ENCODE results near the gene GRAMD4.

Gene GRAMD4

GRCh38 chr22:46696229-46696518 lies 76.0 kb downstream of the GRAMD4 start:
- DNase-seq, result no peak

- no peak for DNase-seq
Measured at GRCh38 chr22:46696614-46697013, 76.4 kb downstream of the GRAMD4 start.

- DNase-seq, result no peak
Measured at GRCh38 chr22:46697811-46698515, 77.8 kb downstream of the GRAMD4 start.

GRCh38 chr22:46699091-46699490 lies 78.9 kb downstream of the GRAMD4 start:
- DNase-seq, result no peak

- DNase-seq, result no peak
Measured at GRCh38 chr22:46701262-46701661, 81.1 kb downstream of the GRAMD4 start.

- no peak for DNase-seq
Measured at GRCh38 chr22:46703171-46703995, 83.2 kb downstream of the GRAMD4 start.

GRCh38 chr22:46703996-46704370 lies 83.8 kb downstream of the GRAMD4 start:
- no peak for DNase-seq

GRCh38 chr22:46706060-46706459 lies 85.9 kb downstream of the GRAMD4 start:
- no peak for DNase-seq

- DNase-seq, result no peak
Measured at GRCh38 chr22:46707305-46707704, 87.1 kb downstream of the GRAMD4 start.

GRCh38 chr22:46707827-46708570 lies 87.8 kb downstream of the GRAMD4 start:
- no peak for DNase-seq

- no peak for DNase-seq
Measured at GRCh38 chr22:46708766-46709330, 88.7 kb downstream of the GRAMD4 start.

- DNase-seq, result no peak
Measured at GRCh38 chr22:46710806-46711205, 90.6 kb downstream of the GRAMD4 start.

- no peak for DNase-seq
Measured at GRCh38 chr22:46712288-46712687, 92.1 kb downstream of the GRAMD4 start.

- no peak for DNase-seq
Measured at GRCh38 chr22:46714550-46714949, 94.4 kb downstream of the GRAMD4 start.

GRCh38 chr22:46719921-46720320 lies 99.7 kb downstream of the GRAMD4 start:
- DNase-seq, result no peak

- no peak for DNase-seq
Measured at GRCh38 chr22:46721501-46722085, 101.4 kb downstream of the GRAMD4 start.

- no peak for DNase-seq
Measured at GRCh38 chr22:46723882-46724281, 103.7 kb downstream of the GRAMD4 start.

GRCh38 chr22:46725096-46725495 lies 104.9 kb downstream of the GRAMD4 start:
- DNase-seq, result no peak

- no peak for DNase-seq
Measured at GRCh38 chr22:46726066-46726985, 106.1 kb downstream of the GRAMD4 start.

GRCh38 chr22:46726986-46727317 lies 106.8 kb downstream of the GRAMD4 start:
- DNase-seq, result no peak

- DNase-seq, result no peak
Measured at GRCh38 chr22:46727813-46728364, 107.7 kb downstream of the GRAMD4 start.

GRCh38 chr22:46728470-46728869 lies 108.3 kb downstream of the GRAMD4 start:
- DNase-seq, result no peak

Measured in activated gamma-delta T cell treated with Interleukin-2 at 50 U/mL for 16 hours (primary cell).